HG03521 (cell line): ENCODE results near the gene KIR3DL1.
"Not testable (repeated sequence)": the region's sequence is repeated elsewhere in the genome, so short reads cannot be mapped to it uniquely, and the experiment has no call there.

Source experiments
- ATAC-seq: cut with Tn5 transposase; IDR thresholded peaks from one replicate; pipeline ENCODE4 v1.9.1; 2021; ENCODE audit warnings: mild to moderate bottlenecking, moderate library complexity; ENCODE audit not compliant: unreplicated experiment

KIR3DL1 gene

DNA sequence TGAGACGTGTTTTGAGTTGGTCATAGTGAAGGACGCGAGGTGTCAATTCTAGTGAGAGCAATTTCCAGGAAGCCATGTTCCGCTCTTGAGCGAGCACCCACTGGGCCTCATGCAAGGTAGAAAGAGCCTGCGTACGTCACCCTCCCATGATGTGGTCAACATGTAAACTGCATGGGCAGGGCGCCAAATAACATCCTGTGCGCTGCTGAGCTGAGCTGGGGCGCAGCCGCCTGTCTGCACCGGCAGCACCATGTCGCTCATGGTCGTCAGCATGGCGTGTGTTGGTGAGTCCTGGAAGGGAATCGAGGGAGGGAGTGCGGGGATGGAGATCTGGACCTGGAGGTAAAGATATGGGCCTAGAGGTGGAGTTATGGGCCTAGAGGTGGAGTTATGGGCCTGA, at the start of gene KIR3DL1:
Gene KIR3DL1, plus strand, starts transcription at position 218 of the 400 bp plus-strand sequence.
- not testable (repeated sequence) for ATAC-seq

DNA sequence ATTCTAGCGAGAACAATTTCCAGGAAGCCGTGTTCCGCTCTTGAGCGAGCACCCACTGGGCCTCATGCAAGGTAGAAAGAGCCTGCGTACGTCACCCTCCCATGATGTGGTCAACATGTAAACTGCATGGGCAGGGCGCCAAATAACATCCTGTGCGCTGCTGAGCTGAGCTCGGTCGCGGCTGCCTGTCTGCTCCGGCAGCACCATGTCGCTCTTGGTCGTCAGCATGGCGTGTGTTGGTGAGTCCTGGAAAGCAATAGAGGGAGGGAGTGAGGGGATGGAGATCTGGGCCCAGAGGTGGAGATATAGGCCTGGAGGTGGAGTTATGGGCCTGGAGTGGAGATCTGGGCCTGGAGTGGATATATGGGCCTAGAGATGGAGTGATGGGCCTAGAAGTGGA, 46.6 kb upstream of the KIR3DL1 start, which contains the start of gene KIR2DL1:
Gene KIR2DL1, plus strand, starts transcription at position 148 of the 400 bp plus-strand sequence. Its CDS starts 58 bp downstream, at position 206.
- not testable (repeated sequence) for ATAC-seq

- not testable (repeated sequence) for ATAC-seq
Observed at GRCh38 chr19:54770511-54770910, 45.8 kb upstream of the KIR3DL1 start.

DNA sequence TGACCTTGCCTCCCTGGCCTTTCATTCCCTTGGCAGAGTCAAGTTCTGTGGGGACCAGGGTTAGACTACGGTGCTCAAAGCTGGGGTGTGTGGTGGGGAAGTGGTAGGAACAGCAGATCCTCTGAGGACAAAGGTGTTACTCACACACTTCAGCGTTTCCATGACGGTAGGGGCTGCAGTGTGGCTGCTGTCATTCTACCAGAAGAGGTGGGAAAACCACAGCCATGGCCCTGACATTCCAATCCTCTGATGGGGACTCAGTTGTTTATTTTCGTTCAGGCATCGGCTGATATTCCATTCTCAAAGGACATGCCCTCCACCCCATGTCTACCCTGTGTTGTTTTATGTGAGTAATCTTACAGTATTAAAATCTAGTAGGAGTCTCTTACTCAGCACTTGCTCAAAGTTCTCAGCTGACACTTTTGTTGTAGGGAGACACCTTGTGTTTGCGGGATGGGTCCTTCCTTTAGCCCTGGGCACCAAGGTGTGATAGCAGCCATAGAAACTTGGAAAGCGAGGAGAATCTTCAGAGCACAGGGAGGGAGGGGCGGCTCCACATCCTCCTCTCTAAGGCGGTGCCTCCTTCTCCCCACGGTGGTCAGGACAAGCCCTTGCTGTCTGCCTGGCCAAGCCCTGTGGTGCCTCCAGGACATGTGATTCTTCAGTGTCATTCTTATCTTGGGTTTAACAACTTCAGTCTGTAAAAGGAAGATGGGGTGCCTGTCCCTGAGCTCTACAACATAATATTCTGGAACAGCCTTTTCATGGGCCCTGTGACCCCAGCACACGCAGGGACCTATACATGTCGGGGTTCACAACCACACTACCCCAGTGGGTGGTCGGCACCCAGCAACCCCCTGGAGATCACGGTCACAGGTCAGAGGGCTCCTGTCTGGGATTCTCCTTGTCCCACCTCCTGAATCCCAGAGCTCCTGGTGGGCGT, 45.0 kb upstream of the KIR3DL1 start:
- ATAC-seq = not testable (repeated sequence)

DNA sequence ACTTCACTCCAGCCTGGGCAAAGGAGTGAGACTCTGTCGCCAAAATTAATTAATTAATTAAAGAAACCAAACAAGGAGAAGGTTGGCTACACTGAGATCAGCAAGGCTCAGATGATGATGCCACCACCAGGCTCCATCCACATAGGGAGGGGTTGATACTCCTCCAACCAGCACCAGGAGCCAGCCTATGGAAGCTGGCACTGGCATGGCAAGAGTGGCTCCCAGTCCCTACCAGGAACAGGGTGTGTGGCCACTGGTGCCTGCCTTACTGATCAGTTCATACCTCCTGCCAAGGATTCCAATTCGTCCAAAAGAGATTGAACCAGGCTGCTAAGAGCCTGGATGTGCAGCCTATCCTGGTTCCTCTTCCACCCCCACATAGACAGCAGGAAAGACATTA, 43.6 kb upstream of the KIR3DL1 start:
- ATAC-seq = not testable (repeated sequence)

DNA sequence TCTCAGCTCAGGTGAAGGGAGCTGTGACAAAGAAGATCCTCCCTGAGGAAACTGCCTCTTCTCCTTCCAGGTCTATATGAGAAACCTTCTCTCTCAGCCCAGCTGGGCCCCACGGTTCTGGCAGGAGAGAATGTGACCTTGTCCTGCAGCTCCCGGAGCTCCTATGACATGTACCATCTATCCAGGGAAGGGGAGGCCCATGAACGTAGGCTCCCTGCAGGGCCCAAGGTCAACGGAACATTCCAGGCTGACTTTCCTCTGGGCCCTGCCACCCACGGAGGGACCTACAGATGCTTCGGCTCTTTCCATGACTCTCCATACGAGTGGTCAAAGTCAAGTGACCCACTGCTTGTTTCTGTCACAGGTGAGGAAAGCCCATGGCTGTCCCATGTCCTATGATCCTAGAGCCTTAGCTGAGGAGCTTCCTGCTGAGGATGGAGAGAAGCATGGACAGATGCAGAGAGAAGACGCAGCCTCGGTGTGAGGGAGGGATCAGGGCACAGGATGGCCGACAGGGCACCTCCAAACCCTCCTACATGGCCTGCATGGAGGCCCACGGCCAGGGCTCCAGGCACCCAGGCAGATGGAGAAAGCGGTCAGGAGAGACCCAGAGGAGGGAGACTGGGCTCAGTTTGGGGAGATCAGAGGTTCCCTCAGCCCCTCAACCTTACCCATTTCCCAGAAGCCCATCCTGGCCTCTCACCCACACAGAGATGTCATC, 41.0 kb upstream of the KIR3DL1 start:
- not testable (repeated sequence) for ATAC-seq

DNA sequence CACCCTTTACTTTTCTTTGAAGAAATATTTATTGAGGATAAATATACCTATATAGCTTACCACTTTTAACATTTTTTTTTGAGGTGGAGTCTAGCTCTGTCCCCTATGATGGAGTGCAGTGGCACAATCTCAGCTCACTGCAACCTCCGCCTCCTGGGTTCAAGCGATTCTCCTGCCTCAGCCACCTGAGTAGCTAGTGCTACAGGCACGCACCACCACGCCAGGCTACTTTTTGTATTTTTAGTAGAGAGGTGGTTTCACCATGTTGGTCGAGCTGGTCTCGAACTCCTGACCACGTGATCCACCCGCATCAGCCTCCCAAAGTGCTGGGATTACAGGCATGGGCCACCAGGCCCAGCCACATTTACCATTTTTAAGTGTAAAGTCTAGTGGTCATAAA, 40.4 kb upstream of the KIR3DL1 start:
- not testable (repeated sequence) for ATAC-seq

GRCh38 chr19:54777851-54778250, 38.4 kb upstream of the KIR3DL1 start:
- ATAC-seq = not testable (repeated sequence)

- ATAC-seq = not testable (repeated sequence)
Observed at GRCh38 chr19:54778896-54779295, 37.4 kb upstream of the KIR3DL1 start.

- not testable (repeated sequence) for ATAC-seq
Observed at GRCh38 chr19:54782916-54783315, 33.4 kb upstream of the KIR3DL1 start.

- ATAC-seq = not testable (repeated sequence)
Observed at GRCh38 chr19:54786091-54786723, 30.1 kb upstream of the KIR3DL1 start.

DNA sequence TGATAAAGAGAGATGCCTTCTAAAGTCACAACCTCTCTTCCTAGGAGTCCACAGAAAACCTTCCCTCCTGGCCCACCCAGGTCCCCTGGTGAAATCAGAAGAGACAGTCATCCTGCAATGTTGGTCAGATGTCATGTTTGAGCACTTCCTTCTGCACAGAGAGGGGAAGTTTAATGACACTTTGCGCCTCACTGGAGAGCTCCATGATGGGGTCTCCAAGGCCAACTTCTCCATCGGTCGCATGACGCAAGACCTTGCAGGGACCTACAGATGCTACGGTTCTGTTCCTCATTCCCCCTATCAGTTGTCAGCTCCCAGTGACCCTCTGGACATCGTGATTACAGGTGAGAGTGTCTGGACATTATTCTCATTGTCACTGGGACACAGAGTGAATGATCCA, 28.1 kb upstream of the KIR3DL1 start:
- not testable (repeated sequence) for ATAC-seq

DNA sequence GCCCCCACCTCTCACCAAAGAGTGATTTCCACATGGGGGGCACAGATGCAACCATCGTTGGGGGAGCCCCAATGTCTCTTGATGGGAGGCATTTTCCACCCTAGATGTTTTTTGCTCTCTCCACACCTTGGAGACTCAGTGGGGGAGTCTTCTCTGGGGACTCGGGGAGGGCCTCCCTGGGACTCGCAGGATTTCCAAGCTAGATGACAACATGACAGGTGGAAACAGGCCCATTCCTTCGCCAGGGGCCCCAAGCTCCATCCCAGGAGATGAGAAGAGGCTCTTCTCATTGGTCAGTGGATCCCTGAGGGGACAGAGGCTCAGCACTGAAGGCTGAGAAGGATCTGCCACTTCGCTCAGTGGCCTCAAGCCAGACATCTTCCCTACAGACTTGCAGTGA, 25.6 kb upstream of the KIR3DL1 start:
- no peak for ATAC-seq

DNA sequence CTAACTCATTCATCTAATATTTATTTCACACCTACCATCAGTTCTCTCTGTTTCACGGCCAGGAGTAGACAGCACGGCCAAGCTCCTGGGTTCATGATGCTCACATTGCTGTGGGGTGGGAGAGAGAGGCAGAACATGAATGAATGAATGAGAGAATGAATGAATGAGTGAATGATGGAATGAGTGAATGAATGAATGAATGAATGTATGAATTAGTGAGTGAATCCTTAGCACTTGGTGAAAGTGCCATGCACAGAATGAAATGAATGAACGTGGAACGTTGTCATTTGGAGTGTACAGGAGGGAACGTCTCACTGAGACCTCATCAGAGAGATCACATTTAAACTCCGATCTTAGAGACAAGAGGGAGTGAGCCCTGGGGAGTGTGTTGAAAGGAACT, 24.8 kb upstream of the KIR3DL1 start:
- ATAC-seq = no peak

DNA sequence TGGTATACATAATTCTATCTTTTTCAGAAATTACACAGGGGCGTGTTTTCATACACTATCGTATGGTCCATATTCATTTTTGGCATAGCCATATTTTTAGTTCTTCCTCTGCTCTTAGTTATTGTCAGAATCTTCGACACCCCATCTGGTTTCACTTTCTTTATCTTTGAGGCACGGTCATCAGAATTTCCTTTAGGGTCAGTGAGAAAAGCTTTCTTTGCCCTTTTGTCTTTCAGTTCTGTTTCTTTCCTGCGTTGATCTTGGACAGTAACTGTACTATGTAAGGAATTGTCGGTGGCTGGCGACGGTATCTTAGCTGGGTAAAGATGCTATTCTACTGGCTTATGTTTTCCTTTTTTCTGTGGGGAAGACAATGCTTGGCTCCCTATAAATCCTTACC, 23.5 kb upstream of the KIR3DL1 start:
- no peak for ATAC-seq

DNA sequence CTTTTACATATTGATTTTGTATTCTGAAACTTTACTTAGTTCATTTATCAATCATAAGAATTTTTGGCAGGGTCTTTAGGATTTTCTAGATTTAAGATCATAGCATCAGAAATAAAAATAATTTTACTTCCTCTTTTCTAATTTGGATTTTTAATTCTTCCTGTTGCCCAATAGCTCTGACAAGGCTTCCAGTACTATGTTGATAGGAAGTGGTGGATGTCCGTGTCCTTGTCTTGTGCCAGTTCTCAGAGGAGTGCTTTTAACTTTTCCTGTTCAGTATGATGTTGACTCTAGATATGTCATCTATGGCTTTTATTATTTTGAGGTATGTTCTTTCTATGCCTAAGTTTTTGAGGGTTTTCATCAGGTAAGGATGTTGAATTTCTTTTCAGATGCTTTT, 20.5 kb upstream of the KIR3DL1 start:
- ATAC-seq = no peak

GRCh38 chr19:54803410-54803809, 12.9 kb upstream of the KIR3DL1 start, which contains the start of gene KIR2DL4:
TSS of gene KIR2DL4 (plus strand) at chr19:54803610. CDS start at chr19:54803652, 42 bp downstream.
- no peak for ATAC-seq

- no peak for ATAC-seq
Observed at GRCh38 chr19:54804101-54804500, 12.2 kb upstream of the KIR3DL1 start.

DNA sequence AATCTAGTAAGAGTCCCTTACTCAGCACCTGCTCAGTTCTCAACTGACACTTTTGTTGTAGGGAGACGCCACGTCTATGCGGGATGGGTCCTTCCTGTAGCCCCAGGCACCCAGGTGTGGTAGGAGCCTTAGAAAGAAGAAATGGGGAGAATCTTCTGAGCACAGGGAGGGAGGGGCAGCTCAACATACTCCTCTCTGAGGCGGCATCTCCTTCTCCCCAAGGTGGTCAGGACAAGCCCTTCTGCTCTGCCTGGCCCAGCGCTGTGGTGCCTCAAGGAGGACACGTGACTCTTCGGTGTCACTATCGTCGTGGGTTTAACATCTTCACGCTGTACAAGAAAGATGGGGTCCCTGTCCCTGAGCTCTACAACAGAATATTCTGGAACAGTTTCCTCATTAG, 11.7 kb upstream of the KIR3DL1 start:
- ATAC-seq = no peak

DNA sequence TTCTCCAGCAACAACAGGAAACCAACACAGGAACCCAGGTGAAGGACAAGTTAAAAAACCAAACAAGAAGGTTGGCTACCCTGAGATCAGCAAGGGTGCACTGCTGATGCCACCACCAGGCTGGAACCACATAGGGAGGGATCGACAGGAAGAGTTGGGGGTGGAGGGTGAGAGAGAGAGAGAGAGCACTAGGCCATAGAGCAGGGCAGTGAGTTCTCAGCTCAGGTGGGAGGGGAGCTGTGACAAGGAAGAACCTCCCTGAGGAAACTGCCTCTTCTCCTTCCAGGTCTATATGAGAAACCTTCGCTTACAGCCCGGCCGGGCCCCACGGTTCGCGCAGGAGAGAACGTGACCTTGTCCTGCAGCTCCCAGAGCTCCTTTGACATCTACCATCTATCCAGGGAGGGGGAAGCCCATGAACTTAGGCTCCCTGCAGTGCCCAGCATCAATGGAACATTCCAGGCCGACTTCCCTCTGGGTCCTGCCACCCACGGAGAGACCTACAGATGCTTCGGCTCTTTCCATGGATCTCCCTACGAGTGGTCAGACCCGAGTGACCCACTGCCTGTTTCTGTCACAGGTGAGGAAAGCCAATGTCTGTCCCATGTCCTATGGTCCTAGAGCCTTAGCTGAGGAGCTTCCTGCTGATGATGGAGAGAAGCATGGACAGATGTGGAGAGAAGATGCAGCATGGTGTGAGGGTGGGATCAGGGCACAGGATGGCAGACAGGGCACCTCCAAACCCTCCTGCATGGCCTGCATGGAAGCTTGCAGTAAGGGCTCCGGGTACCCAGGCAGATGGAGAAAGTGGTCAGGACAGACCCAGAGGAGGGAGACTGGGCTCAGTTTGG, 10.4 kb upstream of the KIR3DL1 start:
- ATAC-seq = no peak
